GM21529 (cell line): ENCODE data around the gene LRRC15.

Experiments
- ATAC-seq: cut with Tn5 transposase; IDR thresholded peaks from one replicate; pipeline ENCODE4 v1.9.1; 2021; ENCODE audit not compliant: unreplicated experiment

LRRC15 gene

DNA sequence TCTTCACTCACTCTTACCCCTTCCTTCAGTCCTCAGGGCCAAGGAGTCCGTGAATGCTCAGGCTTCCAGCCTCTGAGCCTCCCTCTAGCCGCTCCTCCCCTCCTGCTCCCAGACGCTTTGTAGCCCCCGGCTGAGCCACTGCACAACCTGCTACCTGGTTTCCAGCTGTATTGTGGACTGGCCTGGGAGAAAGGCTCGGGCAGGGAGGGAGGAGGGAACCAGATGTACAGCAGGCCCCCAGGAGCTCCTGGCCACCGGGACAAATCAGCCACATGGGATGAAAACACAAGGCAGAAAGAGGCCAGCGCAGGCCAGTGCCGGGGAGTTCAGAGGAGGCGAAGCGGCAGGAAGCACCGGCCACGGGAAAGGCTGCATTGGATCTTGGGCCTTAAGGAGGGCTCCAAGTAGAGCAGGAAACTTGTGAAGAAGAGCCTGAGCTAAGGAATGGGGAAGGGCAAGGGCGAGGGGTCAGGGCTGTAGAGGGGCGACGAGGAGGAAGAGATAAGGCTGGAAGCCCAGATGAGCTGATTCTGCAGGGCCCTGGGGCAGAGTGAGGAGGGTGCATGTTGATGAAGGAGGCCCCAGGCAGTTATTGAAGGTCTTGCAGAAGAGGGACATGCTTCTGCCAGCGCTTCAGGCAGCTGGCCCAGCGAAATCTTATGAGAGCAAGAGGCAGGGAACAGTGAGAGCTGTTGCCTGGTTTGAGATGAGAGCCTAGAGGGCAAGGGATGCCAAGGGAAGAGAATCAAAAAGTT is 32.8 kb downstream of the LRRC15 start:
- ATAC-seq, result no peak

DNA sequence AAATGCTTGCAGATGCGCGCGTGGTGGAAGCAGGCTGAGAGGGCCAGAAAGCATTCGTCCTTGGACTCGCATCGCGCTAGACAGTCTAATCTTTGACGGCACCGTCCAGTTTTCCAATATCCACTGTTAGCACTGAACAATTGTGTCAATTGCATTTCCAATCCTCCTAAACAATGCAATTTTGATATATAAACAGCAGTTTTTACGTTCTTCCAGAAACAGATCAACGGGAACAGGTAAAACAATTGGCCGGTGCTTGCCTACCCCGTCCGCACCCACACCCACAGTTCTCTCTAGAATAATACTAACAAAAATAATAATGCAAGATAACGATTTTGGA is 35.6 kb downstream of the LRRC15 start:
- no peak for ATAC-seq

DNA sequence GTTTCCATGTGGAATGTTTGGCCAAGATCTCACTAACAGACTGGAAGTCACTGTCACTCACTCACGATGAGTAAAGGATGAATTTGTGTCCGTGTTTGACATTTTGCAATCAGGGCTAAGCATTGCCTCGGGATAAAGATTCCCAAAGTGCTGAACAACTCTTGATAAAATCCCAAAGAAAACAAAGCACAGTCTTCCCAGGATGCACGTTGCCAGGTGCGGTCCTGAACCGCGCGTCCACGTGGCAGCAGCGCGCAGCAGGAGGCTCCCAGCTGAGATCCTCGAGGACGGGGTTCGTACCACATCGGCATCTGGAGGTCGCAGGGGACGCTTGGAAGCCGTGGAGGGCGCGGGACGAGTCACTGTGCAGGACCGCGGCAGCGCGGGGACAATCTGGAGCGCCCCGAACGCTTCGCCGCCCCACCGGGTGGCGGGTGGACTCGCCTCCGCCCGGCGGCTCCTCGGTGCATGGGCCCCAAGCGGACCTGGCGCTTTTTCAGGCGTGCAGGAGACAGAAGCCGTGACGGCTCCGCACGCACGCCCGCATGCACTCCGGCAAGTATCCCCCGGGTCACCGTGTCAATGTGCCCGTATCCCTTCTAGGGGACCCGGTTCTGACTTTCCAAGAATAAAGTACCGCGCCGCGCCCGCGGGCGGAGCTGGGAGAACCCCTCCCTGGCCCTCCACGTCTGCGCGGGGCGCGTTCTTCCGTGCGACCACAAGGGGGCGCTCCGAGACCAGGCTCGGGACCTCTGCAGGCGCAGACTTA is 36.1 kb downstream of the LRRC15 start:
- peak; percentile 89 for ATAC-seq

DNA sequence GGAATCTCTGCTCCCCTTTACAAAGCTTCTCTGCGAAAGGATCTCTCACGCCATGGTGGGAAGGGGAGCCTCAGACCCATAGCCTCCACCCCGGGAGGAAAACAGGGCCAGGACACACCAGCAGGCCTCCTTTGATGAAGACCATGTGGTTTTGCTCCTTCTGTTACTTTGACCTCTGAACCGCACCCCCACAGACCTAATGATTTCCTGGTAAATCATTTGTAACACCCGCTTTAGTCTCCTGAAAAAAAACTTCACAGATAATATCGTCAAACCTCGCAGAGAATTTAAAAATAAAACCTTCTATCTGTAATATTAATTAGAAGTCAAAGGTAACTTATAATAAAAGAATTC is 36.7 kb downstream of the LRRC15 start:
- no peak for ATAC-seq

DNA sequence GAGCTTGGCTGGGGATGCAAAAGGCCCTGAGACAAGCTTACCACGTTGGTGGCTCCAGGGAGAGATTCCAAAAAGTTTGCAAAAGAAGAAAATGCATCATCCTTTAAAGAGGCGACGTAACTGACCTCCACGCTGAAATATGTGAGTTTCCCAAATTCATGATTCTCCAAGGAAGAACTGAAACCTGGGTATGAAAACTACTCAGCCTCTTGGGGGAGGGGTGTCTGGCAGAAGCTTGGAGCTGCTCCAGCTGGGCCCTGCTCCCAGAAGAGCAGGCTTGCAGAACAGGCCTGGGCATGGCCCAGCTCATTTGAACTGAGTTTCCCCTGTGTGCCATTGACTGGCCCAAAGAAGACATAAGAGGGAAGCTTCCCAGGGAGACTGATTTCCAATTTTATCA is 39.0 kb downstream of the LRRC15 start:
- no peak for ATAC-seq

DNA sequence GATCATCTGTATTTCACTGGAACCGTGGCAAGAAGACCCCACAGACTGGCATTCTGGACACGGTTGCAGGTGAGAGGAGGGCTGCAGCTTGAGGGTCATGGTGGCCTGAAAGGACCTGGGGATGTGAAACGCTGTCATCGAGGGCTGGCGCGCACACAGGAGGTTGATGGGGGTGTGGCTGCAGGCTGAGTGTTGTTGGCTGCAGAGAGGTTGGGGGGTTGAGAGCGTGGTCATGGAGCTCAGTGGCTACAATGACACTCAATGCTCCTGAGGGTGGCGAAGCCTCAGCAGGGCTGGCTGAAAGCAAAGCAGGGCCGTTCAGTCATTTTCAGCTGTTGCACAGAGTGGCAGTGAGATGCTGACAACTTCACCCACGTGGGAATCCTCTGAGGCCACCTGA is 39.4 kb downstream of the LRRC15 start:
- ATAC-seq, result no peak

DNA sequence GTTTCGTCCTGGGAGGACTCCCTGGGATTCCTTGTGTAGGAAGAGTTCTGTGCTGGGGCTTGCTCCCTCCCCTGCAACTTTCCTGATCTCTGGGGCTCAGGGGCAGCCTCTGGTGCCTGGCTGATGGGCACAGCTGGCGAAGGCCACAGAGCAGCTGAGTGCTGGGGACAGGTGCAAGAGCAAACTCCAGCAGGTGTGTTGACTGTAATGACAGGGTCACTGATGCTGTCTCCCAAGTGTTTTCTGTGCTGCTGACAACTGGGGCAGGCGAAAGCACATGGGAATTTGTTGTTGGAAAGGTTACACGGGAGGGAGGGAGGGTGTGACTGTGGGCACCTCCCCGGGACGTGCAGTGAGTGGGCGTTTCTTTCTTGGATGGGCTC is 40.0 kb downstream of the LRRC15 start:
- no peak for ATAC-seq

DNA sequence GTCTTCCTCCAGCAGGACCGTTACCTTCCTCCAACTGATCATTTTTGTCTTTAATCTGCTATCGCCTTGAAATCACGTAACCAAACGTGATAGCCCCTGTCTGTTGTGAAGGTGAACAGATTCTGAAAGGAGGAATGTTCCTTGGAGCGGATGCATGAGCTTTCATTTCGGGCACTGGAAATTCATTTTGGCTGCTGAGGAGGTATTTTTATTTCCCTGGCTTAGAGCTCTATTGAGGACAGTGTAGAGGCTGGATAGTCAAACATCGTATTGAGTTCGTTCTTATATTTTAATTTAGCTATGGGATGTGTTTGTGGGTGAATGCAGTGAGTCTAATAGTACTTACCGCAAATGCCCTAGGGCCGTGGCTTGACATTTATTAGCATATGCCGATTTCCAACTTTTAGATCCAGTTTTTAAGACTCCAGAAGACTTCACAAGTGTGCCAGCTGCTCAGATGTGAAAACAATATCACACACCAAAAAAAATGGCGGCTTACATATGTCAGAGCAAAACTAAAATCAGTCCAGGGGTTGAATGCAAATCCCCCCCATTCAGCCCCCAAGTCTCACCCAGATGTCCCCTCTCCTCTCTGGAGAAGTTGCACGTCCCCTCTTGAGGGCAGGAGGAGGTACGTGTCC is 40.5 kb downstream of the LRRC15 start:
- no peak for ATAC-seq

DNA sequence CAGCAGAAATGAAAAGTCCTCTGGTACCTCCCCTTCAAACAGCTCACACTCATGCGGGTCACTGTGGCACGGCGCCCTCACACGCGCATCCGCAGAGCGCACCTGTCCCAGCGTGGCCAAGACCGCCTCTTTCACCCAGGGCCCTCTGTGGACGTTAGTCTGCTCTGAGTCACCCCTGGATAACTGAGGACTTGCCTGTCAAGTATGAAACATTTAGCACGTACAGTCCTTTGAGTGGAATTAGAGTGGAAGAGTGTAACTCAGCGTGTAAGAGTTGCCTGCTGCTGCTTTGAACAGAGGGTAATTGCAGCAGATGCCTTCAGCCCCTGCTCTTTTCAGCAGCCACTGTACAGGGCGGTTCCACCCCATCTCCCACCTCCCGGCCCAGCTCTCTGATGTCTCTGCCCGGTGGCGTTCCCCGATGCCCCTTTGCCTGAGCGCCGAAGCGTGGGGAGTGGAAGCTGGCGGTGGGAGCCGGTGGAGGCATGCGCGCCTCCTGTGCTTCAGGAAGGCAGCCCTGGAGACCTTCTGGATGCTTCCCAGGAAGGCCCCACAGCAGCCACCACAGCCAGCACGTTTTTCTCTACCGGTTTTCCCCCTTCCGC is 41.4 kb downstream of the LRRC15 start:
- ATAC-seq, result no peak

DNA sequence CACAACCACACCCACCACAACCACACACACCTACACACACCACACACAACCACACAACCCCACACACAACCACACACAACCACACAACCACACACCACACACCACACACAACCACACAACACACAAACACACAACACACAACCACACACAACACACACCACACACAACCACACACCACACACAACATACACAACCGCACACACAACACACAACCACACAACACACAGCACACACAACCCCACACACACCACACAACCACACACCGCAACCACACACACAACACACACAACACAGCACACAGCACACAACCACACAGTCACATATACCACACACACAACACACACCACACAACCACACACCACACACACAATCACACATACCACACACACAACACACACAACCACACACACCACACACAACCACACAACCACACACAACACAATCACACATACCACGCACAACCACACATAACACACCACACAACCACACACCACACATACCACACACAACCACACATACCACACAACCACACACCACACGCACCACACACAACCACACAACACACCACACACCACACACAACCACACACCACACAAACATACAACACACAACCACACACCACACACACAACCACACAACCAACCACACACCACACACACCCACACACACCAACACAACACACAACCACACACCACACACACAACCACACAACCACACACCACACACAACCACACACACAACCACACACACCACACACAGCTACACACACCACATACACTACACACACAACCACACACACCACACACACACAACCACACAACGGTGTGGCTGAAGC is 42.1 kb downstream of the LRRC15 start:
- ATAC-seq, result no peak

DNA sequence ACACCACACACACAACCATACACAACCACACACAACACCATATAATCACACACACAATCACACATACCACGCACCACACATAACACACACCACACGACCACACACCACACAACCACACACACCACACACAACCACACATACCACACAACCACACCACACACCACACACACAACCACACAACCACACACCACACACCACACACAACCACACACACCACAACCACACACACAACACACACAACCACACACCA is 42.6 kb downstream of the LRRC15 start:
- ATAC-seq, result no peak

DNA sequence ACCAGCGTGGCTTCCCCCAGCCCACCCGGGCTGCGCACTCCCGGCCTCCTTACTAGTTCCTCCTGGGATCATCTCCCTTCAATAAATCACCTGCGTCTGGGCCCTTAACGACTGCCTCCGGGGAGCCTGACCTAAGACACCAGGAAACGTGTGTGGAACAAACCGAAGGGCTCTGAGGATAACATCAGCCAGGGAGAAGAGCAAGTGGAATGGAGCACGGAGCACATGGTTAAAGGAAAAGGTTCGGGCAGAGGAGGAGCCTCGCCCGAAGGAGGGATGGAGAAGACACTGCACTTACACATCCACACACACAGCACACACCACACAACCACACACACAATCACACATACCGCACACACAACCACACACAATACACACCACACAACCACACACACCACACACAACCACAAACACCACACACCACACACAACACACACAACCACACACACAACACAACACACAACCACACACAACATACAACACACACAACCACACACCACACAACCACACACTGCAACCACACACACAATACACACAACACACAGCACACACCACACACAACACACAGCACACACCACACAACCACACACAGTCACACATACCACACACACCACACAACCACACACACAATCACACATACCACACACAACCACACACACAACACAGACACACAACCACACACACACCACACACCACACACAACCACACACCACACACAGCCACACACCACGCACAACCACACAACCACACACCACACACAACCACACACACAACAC is 43.2 kb downstream of the LRRC15 start:
- ATAC-seq, result no peak

DNA sequence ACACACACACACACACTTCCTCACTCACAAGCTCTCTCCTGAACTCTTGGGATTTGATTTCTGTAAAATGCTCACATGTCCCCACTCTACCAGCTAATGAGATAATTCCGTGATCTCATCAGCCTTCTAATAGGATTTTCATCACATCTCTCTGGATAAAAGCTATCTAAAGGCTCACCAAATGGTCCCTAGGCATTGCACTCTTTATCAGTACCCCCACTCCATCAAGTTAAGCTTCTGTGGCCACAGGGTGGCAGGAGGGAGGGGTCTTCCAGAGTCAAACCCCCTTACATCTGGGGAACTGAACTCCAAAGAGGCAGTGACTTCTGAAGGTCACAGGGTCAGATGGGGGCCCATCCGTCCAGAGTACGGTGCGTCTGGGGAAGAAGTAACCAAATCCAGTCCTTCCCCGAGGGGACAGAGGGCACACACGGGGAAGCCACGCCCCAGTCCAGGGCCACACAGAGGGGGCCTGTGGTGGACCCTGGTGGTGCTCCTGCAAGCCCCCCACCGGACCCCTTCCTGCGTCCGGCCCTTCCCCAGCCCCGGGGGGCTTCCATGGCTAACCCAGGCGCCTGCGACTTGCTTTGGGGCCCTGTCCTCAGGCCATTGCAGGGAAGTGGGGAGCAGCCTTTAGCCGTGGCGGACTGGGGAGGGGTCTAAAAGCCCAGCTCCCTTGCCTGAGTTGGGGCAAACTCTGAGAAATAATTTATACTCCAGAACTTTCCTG is 44.0 kb downstream of the LRRC15 start:
- no peak for ATAC-seq

DNA sequence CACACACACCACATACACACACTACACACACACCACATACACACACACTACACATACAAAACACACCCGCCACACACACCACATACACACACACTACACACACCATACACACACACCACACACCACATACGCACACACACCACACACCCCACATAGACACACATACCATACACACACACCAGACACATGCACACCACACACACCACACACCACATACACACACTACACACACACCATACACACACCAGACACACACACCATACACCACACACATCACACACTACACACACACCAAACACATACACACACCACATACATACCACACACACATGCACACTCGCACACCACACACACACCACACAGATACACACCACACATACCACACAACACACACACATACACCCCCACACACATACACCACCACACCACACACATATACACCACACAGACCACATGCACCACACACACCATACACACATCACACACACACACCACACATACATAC is 44.7 kb downstream of the LRRC15 start:
- ATAC-seq, result no peak

DNA sequence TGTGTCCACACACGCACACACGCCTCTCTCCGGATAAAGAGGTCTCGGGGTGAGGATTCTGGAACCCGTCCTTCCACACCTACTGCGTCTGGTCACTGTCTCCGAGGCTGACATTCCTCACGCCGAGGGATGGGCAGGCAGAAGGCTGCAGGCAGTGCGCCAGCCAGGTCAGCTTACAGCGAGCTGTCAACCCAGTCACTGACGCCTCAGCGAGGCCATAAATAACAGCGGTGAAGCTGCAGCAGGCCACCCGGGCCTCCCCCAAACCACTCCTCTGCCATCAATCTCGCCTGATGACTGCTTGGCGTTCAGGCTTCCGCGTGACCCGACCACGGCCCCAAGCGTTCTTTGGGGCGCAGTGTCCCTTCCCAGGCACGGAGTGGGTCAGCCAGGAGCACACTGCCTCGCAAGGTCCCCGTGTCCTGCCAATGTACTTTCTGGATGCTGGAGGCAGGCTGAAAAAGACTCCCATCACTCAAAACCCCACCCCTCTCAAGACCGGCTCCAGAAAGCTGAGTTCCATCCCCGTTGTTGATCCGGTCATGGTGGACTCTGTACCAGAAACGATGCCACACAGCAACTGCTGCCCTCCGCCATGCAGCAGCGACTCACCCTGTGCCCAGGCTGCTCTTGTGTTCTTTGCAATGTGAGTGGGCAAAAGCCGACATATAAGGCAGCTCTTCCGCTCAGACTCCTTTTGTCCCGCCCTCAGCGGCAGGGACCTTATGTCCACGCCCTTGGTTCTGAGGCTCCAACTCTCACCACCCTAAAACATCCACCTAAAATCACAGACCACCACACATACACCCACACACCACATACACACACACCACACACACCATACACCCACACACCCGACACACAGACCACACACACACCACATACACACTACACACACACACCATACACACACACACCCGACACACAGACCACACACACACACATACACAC is 45.5 kb downstream of the LRRC15 start:
- peak; percentile 69 for ATAC-seq

DNA sequence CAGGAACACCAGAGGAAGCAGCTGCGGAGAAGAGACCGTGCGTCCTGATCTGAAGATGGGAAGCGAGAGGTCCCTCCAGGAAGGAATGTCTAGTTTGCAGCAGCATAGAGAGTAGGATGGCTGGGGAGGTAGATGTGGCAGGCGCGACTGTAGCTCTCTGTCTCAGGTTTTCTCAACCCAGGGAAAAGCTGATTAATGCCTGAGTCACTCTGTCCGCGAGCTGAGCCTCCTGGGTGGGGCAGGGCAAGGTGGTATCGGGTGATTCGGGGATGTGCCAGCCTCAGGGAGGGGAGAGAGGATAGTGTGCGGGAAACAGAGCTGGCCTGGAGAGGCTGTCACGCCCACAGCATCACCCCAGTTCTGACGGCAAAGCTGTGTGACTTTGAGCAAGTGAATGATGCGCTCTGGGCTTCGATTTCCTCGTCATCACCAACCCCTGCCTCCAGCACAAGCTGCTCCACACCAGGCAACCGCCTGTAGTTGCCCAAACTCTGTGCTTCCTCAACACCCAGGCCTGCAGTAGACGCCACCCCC is 46.8 kb downstream of the LRRC15 start:
- no peak for ATAC-seq

DNA sequence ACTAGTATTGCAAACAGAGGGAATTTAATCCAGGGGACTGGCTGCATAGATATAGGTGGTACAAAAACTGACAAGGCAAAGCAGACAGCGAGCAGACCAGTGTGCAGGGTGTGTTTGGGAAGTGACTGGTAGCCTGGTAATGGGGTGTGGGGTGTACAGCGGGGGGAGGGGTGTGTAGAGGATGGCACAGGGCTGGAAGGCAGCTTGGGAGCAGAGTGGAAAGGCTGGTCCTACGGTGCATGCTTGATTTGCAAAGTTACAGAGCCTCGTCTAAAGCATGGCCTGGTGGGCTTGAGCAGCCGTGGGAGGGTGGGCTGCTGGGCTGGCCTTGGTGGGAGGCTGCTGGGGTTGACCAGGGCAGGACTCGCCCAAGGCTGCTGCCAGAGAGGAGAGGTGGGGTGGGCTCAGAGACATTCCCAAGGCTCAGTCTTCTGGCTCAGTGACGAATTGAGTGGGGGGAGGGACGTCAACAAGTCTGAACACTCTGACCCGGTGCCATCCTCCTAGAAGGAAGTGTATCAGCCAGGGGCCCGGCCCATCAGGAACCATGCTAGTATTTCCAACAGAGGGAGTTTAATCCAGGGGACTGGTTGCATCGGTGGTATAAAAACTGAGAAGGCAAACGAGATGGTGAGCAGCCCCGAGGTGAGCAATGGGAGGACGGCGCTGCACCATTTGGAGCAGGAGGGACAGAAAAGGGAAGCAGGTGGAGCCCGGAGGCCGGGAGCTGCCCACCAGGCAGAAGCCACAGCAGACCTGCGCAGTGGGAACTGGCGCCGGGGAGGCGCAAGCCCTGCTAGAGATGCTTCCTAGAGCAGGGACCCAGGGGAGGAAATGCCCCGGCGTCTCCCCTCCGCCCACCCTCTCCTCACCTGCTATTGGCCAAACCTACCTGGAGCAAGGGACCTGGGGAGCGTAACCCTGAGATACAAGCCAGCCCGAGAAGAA is 47.6 kb downstream of the LRRC15 start:
- no peak for ATAC-seq
